ENCODE data around the gene PLXNC1. TPM values are rescaled to one million over a fixed set of nuclear protein-coding genes. Genes with fewer than 3 reads are reported as not detected.

The PLXNC1 gene
- polyA plus RNA-seq, 1 donor (not counting 4 experiments of a cell fraction or from before 2014, with no cell fraction given), result 0.17 TPM

- H3K9ac ChIP-seq (ENCODE audit: control insufficient read depth, extremely low read depth, insufficient read depth, low read length), result no peak overlapping the region
- no peak overlapping the region for H2AFZ ChIP-seq (ENCODE audit: control insufficient read depth, low read length)
- TF ChIP-seq EZH2 (IDR thresholded peaks at IDR 0.05; ENCODE audit: low read length) (no peak), CTCF (optimal IDR thresholded peaks at IDR 0.05 in 1 of 3, IDR thresholded peaks at IDR 0.05 in 1 of 3, conservative IDR thresholded peaks at IDR 0.05 in 1 of 3; ENCODE audit: extremely low read depth in 1 of 3, insufficient read depth in 2 of 3, low read length in 3 of 3) (no peak)
- H3K27ac ChIP-seq (ENCODE audit: control insufficient read depth, insufficient read depth, low read length), result no peak overlapping the region
- H3K36me3 ChIP-seq (ENCODE audit: control insufficient read depth in 2 of 2, extremely low read depth in 1 of 2, insufficient read depth in 2 of 2, low read length in 2 of 2), result no peaks in the 10 kb centered on the region
- no peaks in the 10 kb centered on the region for H3K4me1 ChIP-seq (ENCODE audit: control insufficient read depth, extremely low read depth, insufficient read depth, low read length)
- H4K20me1 ChIP-seq (ENCODE audit: control insufficient read depth, extremely low read depth, insufficient read depth, low read length), result no peaks in the 10 kb centered on the region
- H3K79me2 ChIP-seq (ENCODE audit: control insufficient read depth, insufficient read depth, low read length), result no peaks in the 10 kb centered on the region
- DNase-seq (ENCODE audit: low read depth, low spot score) (no peak), FAIRE-seq (no peak)
- H3K27me3 ChIP-seq (ENCODE audit: control insufficient read depth, extremely low read depth, insufficient read depth, low read length), result no peaks in the 10 kb centered on the region
- H3K4me2 ChIP-seq (ENCODE audit: control insufficient read depth, extremely low read depth, insufficient read depth, low read depth, low read length), result no peak overlapping the region
- no peaks in the 10 kb centered on the region for H3K9me3 ChIP-seq (ENCODE audit: control insufficient read depth, low read depth, low read length)
- dilution Hi-C loops (cut with MboI; ENCODE audit: extremely low pct_ligation_motif_present, low sequenced_read_pairs), result no loop called here
- no peaks in the 10 kb centered on the region for H3K9me1 ChIP-seq (ENCODE audit: control insufficient read depth, extremely low read depth, insufficient read depth, low read length)
- no peak overlapping the region for H3K4me3 ChIP-seq (ENCODE audit: control insufficient read depth in 2 of 3, extremely low read depth in 1 of 3, insufficient read depth in 2 of 3, low read depth in 1 of 3, low read length in 3 of 3)
Observed at GRCh38 chr12:94255006-94255405, 106.6 kb downstream of the PLXNC1 start.

- Histone ChIP-seq H3K79me2 (ENCODE audit: control insufficient read depth, insufficient read depth, low read length) (no peaks in the 10 kb centered on the region), H3K4me3 (ENCODE audit: control insufficient read depth in 2 of 3, extremely low read depth in 1 of 3, insufficient read depth in 2 of 3, low read depth in 1 of 3, low read length in 3 of 3) (no peak overlapping the region), H3K9me3 (ENCODE audit: control insufficient read depth, low read depth, low read length) (no peaks in the 10 kb centered on the region), H3K4me1 (ENCODE audit: control insufficient read depth, extremely low read depth, insufficient read depth, low read length) (no peaks in the 10 kb centered on the region), H3K27me3 (ENCODE audit: control insufficient read depth, extremely low read depth, insufficient read depth, low read length) (no peaks in the 10 kb centered on the region), H3K36me3 (ENCODE audit: control insufficient read depth in 2 of 2, extremely low read depth in 1 of 2, insufficient read depth in 2 of 2, low read length in 2 of 2) (no peaks in the 10 kb centered on the region), H3K9ac (ENCODE audit: control insufficient read depth, extremely low read depth, insufficient read depth, low read length) (no peak overlapping the region), H3K4me2 (ENCODE audit: control insufficient read depth, extremely low read depth, insufficient read depth, low read depth, low read length) (no peak overlapping the region), H4K20me1 (ENCODE audit: control insufficient read depth, extremely low read depth, insufficient read depth, low read length) (no peaks in the 10 kb centered on the region), H3K27ac (ENCODE audit: control insufficient read depth, insufficient read depth, low read length) (no peak overlapping the region), H2AFZ (ENCODE audit: control insufficient read depth, low read length) (no peak overlapping the region), H3K9me1 (ENCODE audit: control insufficient read depth, extremely low read depth, insufficient read depth, low read length) (no peaks in the 10 kb centered on the region)
- TF ChIP-seq EZH2 (IDR thresholded peaks at IDR 0.05; ENCODE audit: low read length) (no peak), CTCF (optimal IDR thresholded peaks at IDR 0.05 in 1 of 3, IDR thresholded peaks at IDR 0.05 in 1 of 3, conservative IDR thresholded peaks at IDR 0.05 in 1 of 3; ENCODE audit: extremely low read depth in 1 of 3, insufficient read depth in 2 of 3, low read length in 3 of 3) (no peak)
- FAIRE-seq (no peak), DNase-seq (ENCODE audit: low read depth, low spot score) (no peak)
- dilution Hi-C loops (cut with MboI; ENCODE audit: extremely low pct_ligation_motif_present, low sequenced_read_pairs), result no loop called here
Observed at GRCh38 chr12:94255428-94255827, 107.1 kb downstream of the PLXNC1 start.
